Peyer's patch (tissue), 4 donors: ENCODE data around the gene PTPRS.

ENCODE experiments used
- POLR2A ChIP-seq, 2 donors: fragments of 450-650 bp; IDR thresholded peaks; one replicate each; pipeline ENCODE4 v1.5.1; 2017; ENCODE audit warnings: antibody characterized with exemption in 2 of 2, mild to moderate bottlenecking in 2 of 2, moderate library complexity in 2 of 2
- TF ChIP-seq, protein P1 (sequence below), 6 experiments: fragments of 450-650 bp in 4 of 6; fragments of 200-600 bp in 2 of 6; sonication (generic) in 1 of 6; IDR thresholded peaks; one replicate each; pipeline ENCODE4 v1.5.1; 2017 to 2019; ENCODE audit warnings: antibody characterized with exemption in 6 of 6, mild to moderate bottlenecking in 3 of 6, moderate library complexity in 1 of 6

- no peak for TF ChIP-seq POLR2A (IDR thresholded peaks at IDR 0.05)
- TF ChIP-seq, protein P1, sequence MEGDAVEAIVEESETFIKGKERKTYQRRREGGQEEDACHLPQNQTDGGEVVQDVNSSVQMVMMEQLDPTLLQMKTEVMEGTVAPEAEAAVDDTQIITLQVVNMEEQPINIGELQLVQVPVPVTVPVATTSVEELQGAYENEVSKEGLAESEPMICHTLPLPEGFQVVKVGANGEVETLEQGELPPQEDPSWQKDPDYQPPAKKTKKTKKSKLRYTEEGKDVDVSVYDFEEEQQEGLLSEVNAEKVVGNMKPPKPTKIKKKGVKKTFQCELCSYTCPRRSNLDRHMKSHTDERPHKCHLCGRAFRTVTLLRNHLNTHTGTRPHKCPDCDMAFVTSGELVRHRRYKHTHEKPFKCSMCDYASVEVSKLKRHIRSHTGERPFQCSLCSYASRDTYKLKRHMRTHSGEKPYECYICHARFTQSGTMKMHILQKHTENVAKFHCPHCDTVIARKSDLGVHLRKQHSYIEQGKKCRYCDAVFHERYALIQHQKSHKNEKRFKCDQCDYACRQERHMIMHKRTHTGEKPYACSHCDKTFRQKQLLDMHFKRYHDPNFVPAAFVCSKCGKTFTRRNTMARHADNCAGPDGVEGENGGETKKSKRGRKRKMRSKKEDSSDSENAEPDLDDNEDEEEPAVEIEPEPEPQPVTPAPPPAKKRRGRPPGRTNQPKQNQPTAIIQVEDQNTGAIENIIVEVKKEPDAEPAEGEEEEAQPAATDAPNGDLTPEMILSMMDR (IDR thresholded peaks at IDR 0.05), result no peak
Observed at GRCh38 chr19:5337708-5338655, 2.6 kb downstream of the PTPRS start.
